Suprapubic skin (tissue), 4 donors: ENCODE measurements around the gene DCTN2. TPM values are rescaled to one million over a fixed set of nuclear protein-coding genes. Genes with fewer than 3 reads are reported as not detected.

Experiments used
- DNase-seq, 2 donors: peaks; one replicate each; pipeline ENCODE4 v3.0.0-alpha.2; 2019; ENCODE audit warnings: low spot score in 2 of 2
- H3K27ac ChIP-seq: fragments of 200-600 bp; sonication (generic); one replicate; pipeline ENCODE4 v1.5.1; 2019
- H3K27me3 ChIP-seq: fragments of 200-600 bp; sonication (generic); one replicate; pipeline ENCODE4 v1.5.1; 2019
- H3K36me3 ChIP-seq: fragments of 200-600 bp; sonication (generic); one replicate; pipeline ENCODE4 v1.5.1; 2019
- H3K4me1 ChIP-seq: fragments of 200-600 bp; sonication (generic); one replicate; pipeline ENCODE4 v1.5.1; 2019
- H3K4me3 ChIP-seq: fragments of 200-600 bp; sonication (generic); one replicate; pipeline ENCODE4 v1.5.1; 2019; ENCODE audit warnings: mild to moderate bottlenecking
- H3K9me3 ChIP-seq: fragments of 200-600 bp; sonication (generic); one replicate; pipeline ENCODE4 v1.5.1; 2019
- CTCF ChIP-seq, 2 donors: fragments of 200-600 bp in 1 of 2; fragments of 450-650 bp in 1 of 2; sonication (generic) in 1 of 2; IDR thresholded peaks; one replicate each; pipeline ENCODE4 v1.5.1; 2016 to 2019; ENCODE audit warnings: antibody characterized with exemption in 2 of 2, mild to moderate bottlenecking in 1 of 2, moderate library complexity in 1 of 2
- EP300 ChIP-seq: sonication (generic); formaldehyde crosslinking; IDR thresholded peaks from one replicate; pipeline ENCODE4 v1.6.1; 2017; ENCODE audit warnings: antibody characterized with exemption
- POLR2A ChIP-seq, 2 donors: fragments of 450-650 bp; IDR thresholded peaks; one replicate each; pipeline ENCODE4 v1.6.1; 2017; ENCODE audit warnings: antibody characterized with exemption in 2 of 2, mild to moderate bottlenecking in 2 of 2, moderate library complexity in 2 of 2
- POLR2AphosphoS5 ChIP-seq, 3 donors: sonication (generic); formaldehyde crosslinking; IDR thresholded peaks; one replicate each; pipeline ENCODE4 v1.6.1; 2017; ENCODE audit warnings: antibody characterized with exemption in 3 of 3
- WGBS: methylation state at CpG from one replicate; pipeline ENCODE4 v1.1.5; 2018; 5-methylcytosine and 5-hydroxymethylcytosine counted together
- total RNA-seq, 4 donors: library from RNA; depleted of rRNA; stranded (reverse); fragments of >200 nt; gene quantifications; one replicate each; pipeline ENCODE4 v1.1.0, GENCODE V29; 2016

The DCTN2 gene
- total RNA-seq, 4 donors from 2014 or later = 152 to 242 (median 185) TPM

DNA sequence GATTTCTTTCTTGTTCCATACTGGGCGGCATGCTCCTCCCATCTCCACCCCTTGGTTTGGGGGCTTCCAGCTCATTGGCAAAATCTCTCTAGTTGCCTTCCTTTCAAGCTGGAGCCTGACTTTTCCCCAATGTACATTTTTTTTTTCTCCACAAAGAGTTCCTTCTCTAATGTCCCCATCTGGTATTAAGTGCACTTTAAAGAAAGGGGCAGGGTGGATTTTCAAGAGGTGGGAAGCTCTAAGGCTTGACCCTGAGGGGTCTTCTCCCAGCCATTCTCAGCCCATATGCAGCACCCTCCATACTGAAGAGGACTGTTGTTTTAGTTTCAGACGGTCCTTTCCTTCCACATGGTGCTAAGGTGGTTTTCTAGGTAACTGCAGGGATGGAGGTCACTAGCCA is 38.2 kb upstream of the DCTN2 start:
- Histone ChIP-seq H3K4me1 (peaks cover under 1% of the 10 kb centered on the region), H3K4me3 (no peak overlapping the region), H3K27me3 (peaks cover 12% of the 10 kb centered on the region), H3K27ac (no peak overlapping the region), H3K36me3 (no peaks in the 10 kb centered on the region), H3K9me3 (no peaks in the 10 kb centered on the region)
- DNase-seq = no peak
- TF ChIP-seq POLR2A (IDR thresholded peaks at IDR 0.05) (no peak), POLR2AphosphoS5 (IDR thresholded peaks at IDR 0.05) (no peak), CTCF (IDR thresholded peaks at IDR 0.05) (no peak), EP300 (no peak)
- 86% methylated on average over 2 of the region's 2 CpGs for WGBS

DNA sequence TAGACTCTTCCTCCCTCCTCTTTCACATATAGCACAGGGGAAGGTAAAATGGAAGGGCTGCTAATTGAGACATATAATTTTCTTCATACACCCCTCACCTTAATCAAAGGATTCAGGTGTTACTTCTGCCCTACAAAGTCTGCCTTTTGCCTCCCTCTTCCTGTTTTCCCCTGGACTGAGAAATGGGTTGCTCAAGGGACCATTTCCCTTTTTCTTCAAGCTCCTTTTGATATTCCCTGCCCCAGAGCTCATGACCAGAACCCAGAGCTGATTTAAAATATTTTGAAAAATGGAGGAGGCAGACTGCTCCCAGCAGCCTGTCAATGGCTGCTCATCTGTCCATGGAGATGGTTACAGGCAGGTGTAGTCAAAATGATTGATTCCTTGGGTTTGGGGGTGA is 37.7 kb upstream of the DCTN2 start:
- Histone ChIP-seq H3K4me1 (no peaks in the 10 kb centered on the region), H3K9me3 (no peaks in the 10 kb centered on the region), H3K27me3 (peaks cover 12% of the 10 kb centered on the region), H3K4me3 (no peak overlapping the region), H3K36me3 (no peaks in the 10 kb centered on the region), H3K27ac (no peak overlapping the region)
- TF ChIP-seq EP300 (no peak), CTCF (IDR thresholded peaks at IDR 0.05) (no peak), POLR2A (IDR thresholded peaks at IDR 0.05) (no peak), POLR2AphosphoS5 (IDR thresholded peaks at IDR 0.05) (no peak)
- DNase-seq = no peak

GRCh38 chr12:57584050-57584449 is 37.1 kb upstream of the DCTN2 start:
- Histone ChIP-seq H3K9me3 (no peaks in the 10 kb centered on the region), H3K4me1 (no peaks in the 10 kb centered on the region), H3K27ac (no peak overlapping the region), H3K27me3 (peaks cover 12% of the 10 kb centered on the region), H3K4me3 (no peak overlapping the region), H3K36me3 (no peaks in the 10 kb centered on the region)
- DNase-seq = no peak
- WGBS = 100% methylated on average over 2 of the region's 2 CpGs
- TF ChIP-seq POLR2AphosphoS5 (IDR thresholded peaks at IDR 0.05) (no peak), EP300 (no peak), POLR2A (IDR thresholded peaks at IDR 0.05) (no peak), CTCF (IDR thresholded peaks at IDR 0.05) (no peak)

DNA sequence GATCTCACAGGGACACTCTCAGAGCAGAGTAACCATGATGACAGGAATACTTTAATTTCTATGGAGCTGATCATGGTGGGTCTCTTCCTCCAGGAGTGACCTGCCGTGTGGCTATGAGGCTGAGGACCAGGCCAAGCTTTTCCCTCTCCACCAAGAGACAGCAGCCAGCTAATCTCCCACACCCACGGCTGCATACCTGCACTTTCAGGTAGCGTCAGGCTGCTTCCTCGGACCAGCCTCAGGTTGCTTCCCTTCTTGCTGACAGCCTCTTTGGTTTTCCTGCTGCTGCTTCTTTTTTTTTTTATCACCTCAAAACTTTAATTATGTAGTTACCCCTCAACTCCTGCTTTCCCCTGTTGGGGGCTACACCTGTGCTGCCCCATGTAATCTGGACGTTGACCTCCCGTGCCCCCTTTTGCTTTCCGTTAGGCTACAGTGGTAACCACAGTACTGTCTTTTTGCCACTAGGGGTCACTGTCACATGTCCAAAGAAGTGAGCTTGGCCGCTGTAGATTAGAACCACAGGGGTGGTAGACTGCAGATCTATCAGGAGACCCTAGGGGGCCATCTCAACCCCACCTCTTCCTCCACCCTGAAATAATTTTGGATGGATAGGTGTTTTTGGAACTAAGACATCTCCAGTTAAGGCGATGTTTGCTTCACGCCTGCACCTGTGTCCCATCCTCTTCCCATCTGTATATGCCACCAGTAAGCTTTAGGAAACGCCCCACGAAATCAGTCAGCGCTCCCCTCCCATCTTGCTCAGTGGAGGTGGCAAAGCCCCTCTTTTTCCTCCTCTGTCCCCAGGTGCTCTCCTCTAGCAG is 36.2 kb upstream of the DCTN2 start:
- Histone ChIP-seq H3K4me1 (no peaks in the 10 kb centered on the region), H3K4me3 (no peak overlapping the region), H3K36me3 (no peaks in the 10 kb centered on the region), H3K9me3 (no peaks in the 10 kb centered on the region), H3K27me3 (peaks cover 11% of the 10 kb centered on the region), H3K27ac (no peak overlapping the region)
- 42% methylated on average over 13 of the region's 13 CpGs for WGBS
- TF ChIP-seq EP300 = no peak
- no peak for TF ChIP-seq POLR2A (IDR thresholded peaks at IDR 0.05)
- TF ChIP-seq POLR2AphosphoS5 (IDR thresholded peaks at IDR 0.05) = no peak
- TF ChIP-seq CTCF (IDR thresholded peaks at IDR 0.05) = peak; percentile 87 to 90
- no peak for DNase-seq

GRCh38 chr12:57582440-57582839 is 35.4 kb upstream of the DCTN2 start:
- DNase-seq = no peak
- Histone ChIP-seq H3K36me3 (no peaks in the 10 kb centered on the region), H3K4me1 (no peaks in the 10 kb centered on the region), H3K27me3 (peaks cover 5% of the 10 kb centered on the region), H3K9me3 (no peaks in the 10 kb centered on the region), H3K27ac (no peak overlapping the region), H3K4me3 (no peak overlapping the region)
- TF ChIP-seq POLR2AphosphoS5 (IDR thresholded peaks at IDR 0.05) (no peak), EP300 (no peak), CTCF (IDR thresholded peaks at IDR 0.05) (no peak), POLR2A (IDR thresholded peaks at IDR 0.05) (no peak)
- WGBS = 100% methylated on average over 1 of the region's 1 CpG
